SK-N-SH (cell line): ENCODE measurements around the gene SLC38A3. TPM values are rescaled to one million over a fixed set of nuclear protein-coding genes. Genes with fewer than 3 reads are reported as not detected.

Experiments
- CTCF ChIA-PET: fragments of 300-600, 350-600 bp; formaldehyde crosslinking; extraction: SDS; loops from one replicate; lab custom pipeline; 2021; lab: Yijun Ruan, JAX
- POLR2A ChIA-PET: fragments of 350-600 bp; sonication (Branson Sonifier 250); formaldehyde crosslinking; extraction: SDS; loops from one replicate; lab custom pipeline; 2020; ENCODE audit warnings: antibody characterized with exemption, inconsistent platforms; lab: Yijun Ruan, JAX
- DNase-seq: peaks from one replicate; pipeline ENCODE4 v3.0.0; 2012
- H2AFZ ChIP-seq: fragments of 200-600 bp; sonication (generic); 2 replicates; pipeline ENCODE4 v1.8.1; 2016; ENCODE audit warnings: antibody characterized with exemption, mild to moderate bottlenecking, low read depth
- H3F3A ChIP-seq: fragments of 200-600 bp; sonication (generic); replicated peaks from 2 replicates; pipeline ENCODE3; 2016; ENCODE audit warnings: antibody characterized with exemption, mild to moderate bottlenecking; ENCODE audit not compliant: insufficient read depth
- H3K27ac ChIP-seq, 2 experiments: fragments of 200-500 bp in 1 of 2; fragments of 200-600 bp in 1 of 2; sonication (Bioruptor generic) in 1 of 2; sonication (generic), shearing (Covaris generic) in 1 of 2; 2 replicates each; pipeline versions ENCODE4 v1.5.1 to v1.6.1; 2014 to 2016; ENCODE audit warnings: low read depth in 2 of 2, inconsistent platforms in 1 of 2, low read length in 1 of 2, mild to moderate bottlenecking in 1 of 2, mixed read lengths in 1 of 2
- H3K27me3 ChIP-seq: fragments of 200-600 bp; sonication (generic), shearing (Covaris generic); 2 replicates; pipeline ENCODE4 v1.6.1; 2016; ENCODE audit warnings: mixed run types; ENCODE audit not compliant: insufficient read depth
- H3K36me3 ChIP-seq, 2 experiments: fragments of 200-500 bp in 1 of 2; fragments of 200-600 bp in 1 of 2; sonication (Bioruptor generic) in 1 of 2; sonication (generic) in 1 of 2; replicated peaks in 1 of 2; 2 replicates each; pipeline versions ENCODE3 to v1.5.1; 2014 to 2016; ENCODE audit warnings: low read length in 1 of 2, mild to moderate bottlenecking in 1 of 2; ENCODE audit not compliant: insufficient read depth in 2 of 2, control insufficient read depth in 1 of 2
- H3K4me1 ChIP-seq, 2 experiments: fragments of 200-500 bp in 1 of 2; fragments of 200-600 bp in 1 of 2; sonication (Bioruptor generic) in 1 of 2; sonication (generic), shearing (Covaris generic) in 1 of 2; 2 replicates each; pipeline versions ENCODE4 v1.5.1 to v1.6.1; 2014 to 2016; ENCODE audit warnings: low read depth in 1 of 2, low read length in 1 of 2, mixed run types in 1 of 2; ENCODE audit not compliant: insufficient read depth in 2 of 2, control insufficient read depth in 1 of 2
- H3K4me2 ChIP-seq: fragments of 200-600 bp; sonication (generic), shearing (Covaris generic); 2 replicates; pipeline ENCODE4 v1.6.1; 2017; ENCODE audit warnings: mixed run types
- H3K4me3 ChIP-seq, 2 experiments: fragments of 200-500 bp in 1 of 2; fragments of 200-600 bp in 1 of 2; sonication (Bioruptor generic) in 1 of 2; sonication (generic), shearing (Covaris generic) in 1 of 2; 2 replicates each; pipeline versions ENCODE4 v1.5.1 to v1.8.1; 2014 to 2016; ENCODE audit warnings: low read depth in 2 of 2, inconsistent platforms in 1 of 2, low read length in 1 of 2, mild to moderate bottlenecking in 1 of 2, mixed read lengths in 1 of 2, moderate library complexity in 1 of 2
- H3K79me2 ChIP-seq: fragments of 200-600 bp; sonication (generic); 2 replicates; pipeline ENCODE4 v1.8.1; 2017; ENCODE audit warnings: mild to moderate bottlenecking; ENCODE audit not compliant: insufficient read depth
- H3K9ac ChIP-seq: fragments of 200-600 bp; sonication (generic); 2 replicates; pipeline ENCODE4 v1.6.1; 2017; ENCODE audit warnings: mixed run types
- H3K9me2 ChIP-seq: fragments of 200-600 bp; sonication (generic); 2 replicates; pipeline ENCODE4 v1.6.1; 2017; ENCODE audit warnings: mixed run types
- H3K9me3 ChIP-seq: fragments of 200-600 bp; sonication (generic); 2 replicates; pipeline ENCODE4 v1.6.1; 2017; ENCODE audit warnings: mixed run types, mild to moderate bottlenecking, moderate library complexity
- H4K20me1 ChIP-seq: fragments of 200-600 bp; sonication (generic); 2 replicates; pipeline ENCODE4 v1.6.1; 2017; ENCODE audit warnings: mild to moderate bottlenecking, mixed run types; ENCODE audit not compliant: insufficient read depth
- FOXJ3 ChIP-seq: sonication (generic); formaldehyde crosslinking; IDR thresholded peaks from 2 replicates; pipeline ENCODE4 v1.5.1; 2020; ENCODE audit warnings: mild to moderate bottlenecking, missing genetic modification reagents
- FOXM1 ChIP-seq: IDR thresholded peaks from 2 replicates; pipeline ENCODE4 v1.4.0; 2012; ENCODE audit warnings: low read depth, mild to moderate bottlenecking
- GABPA ChIP-seq: IDR thresholded peaks from 2 replicates; pipeline ENCODE4 v1.4.0; 2012; ENCODE audit warnings: low read depth, mild to moderate bottlenecking
- JUND ChIP-seq: IDR thresholded peaks from 2 replicates; pipeline ENCODE4 v1.4.0; 2012
- MXI1 ChIP-seq: IDR thresholded peaks from 2 replicates; pipeline ENCODE4 v1.6.1; 2012; ENCODE audit warnings: mild to moderate bottlenecking, low read depth, low read length, improper control_type of control experiment
- NFIC ChIP-seq: IDR thresholded peaks from 2 replicates; pipeline ENCODE4 v1.4.0; 2012; ENCODE audit warnings: borderline replicate concordance
- POLR2AphosphoS5 ChIP-seq: IDR thresholded peaks from 2 replicates; pipeline ENCODE4 v1.6.1; 2012; ENCODE audit warnings: low read depth, low read length
- RAD21 ChIP-seq: IDR thresholded peaks from 2 replicates; pipeline ENCODE4 v1.6.1; 2012; ENCODE audit warnings: mild to moderate bottlenecking, low read length
- RCOR1 ChIP-seq: fragments of 150-350 bp; IDR thresholded peaks from 2 replicates; pipeline ENCODE4 v1.6.1; 2017; ENCODE audit warnings: antibody characterized with exemption, low read length
- SIN3A ChIP-seq: IDR thresholded peaks from 2 replicates; pipeline ENCODE4 v1.6.1; 2012; ENCODE audit warnings: low read depth, mild to moderate bottlenecking, low read length, moderate library complexity, borderline replicate concordance
- SMC3 ChIP-seq: IDR thresholded peaks from 2 replicates; pipeline ENCODE4 v1.6.1; 2012; ENCODE audit warnings: low read depth, low read length, improper control_type of control experiment
- TAF1 ChIP-seq: IDR thresholded peaks from 2 replicates; pipeline ENCODE4 v1.6.1; 2012; ENCODE audit warnings: low read depth, mild to moderate bottlenecking, low read length, moderate library complexity, borderline replicate concordance
- TCF12 ChIP-seq: IDR thresholded peaks from 2 replicates; pipeline ENCODE4 v1.4.0; 2012
- USF2 ChIP-seq: fragments of 150-350 bp; IDR thresholded peaks from 2 replicates; pipeline ENCODE4 v1.6.1; 2017; ENCODE audit warnings: antibody characterized with exemption, low read length, low read depth, borderline replicate concordance
- YY1 ChIP-seq: IDR thresholded peaks from 2 replicates; pipeline ENCODE4 v1.4.0; 2012; ENCODE audit warnings: low read depth, mild to moderate bottlenecking
- WGBS: methylation state at CpG from one replicate; pipeline ENCODE4 v1.1.6; 2017; ENCODE audit warnings: low lambda C conversion rate; 5-methylcytosine and 5-hydroxymethylcytosine counted together
- polyA plus RNA-seq, 3 experiments: library from polyadenylated mRNA; depleted of rRNA; stranded (reverse); fragments of >200 nt; gene quantifications; 2 replicates each; pipeline ENCODE4 v1.2.3, GENCODE V29; 2012
- TF ChIP-seq, protein P1 (sequence below): IDR thresholded peaks from 2 replicates; pipeline ENCODE4 v1.6.1; 2012; ENCODE audit warnings: mild to moderate bottlenecking, low read depth, low read length, moderate library complexity
- TF ChIP-seq, protein P2 (sequence below): IDR thresholded peaks from 2 replicates; pipeline ENCODE4 v1.4.0; 2012; ENCODE audit warnings: low read depth
- TF ChIP-seq, protein P3 (sequence below): IDR thresholded peaks from 2 replicates; pipeline ENCODE4 v1.4.0; 2012; ENCODE audit warnings: low read depth, borderline replicate concordance

SLC38A3 gene
- polyA plus RNA-seq, 1 of the 3 experiments (the other 2 are of a cell fraction): 0.84 TPM

- 86% methylated on average over 6 of the region's 12 CpGs for WGBS
- no peak for TF ChIP-seq NFIC
- TF ChIP-seq RAD21: no peak
- TF ChIP-seq, protein P1, sequence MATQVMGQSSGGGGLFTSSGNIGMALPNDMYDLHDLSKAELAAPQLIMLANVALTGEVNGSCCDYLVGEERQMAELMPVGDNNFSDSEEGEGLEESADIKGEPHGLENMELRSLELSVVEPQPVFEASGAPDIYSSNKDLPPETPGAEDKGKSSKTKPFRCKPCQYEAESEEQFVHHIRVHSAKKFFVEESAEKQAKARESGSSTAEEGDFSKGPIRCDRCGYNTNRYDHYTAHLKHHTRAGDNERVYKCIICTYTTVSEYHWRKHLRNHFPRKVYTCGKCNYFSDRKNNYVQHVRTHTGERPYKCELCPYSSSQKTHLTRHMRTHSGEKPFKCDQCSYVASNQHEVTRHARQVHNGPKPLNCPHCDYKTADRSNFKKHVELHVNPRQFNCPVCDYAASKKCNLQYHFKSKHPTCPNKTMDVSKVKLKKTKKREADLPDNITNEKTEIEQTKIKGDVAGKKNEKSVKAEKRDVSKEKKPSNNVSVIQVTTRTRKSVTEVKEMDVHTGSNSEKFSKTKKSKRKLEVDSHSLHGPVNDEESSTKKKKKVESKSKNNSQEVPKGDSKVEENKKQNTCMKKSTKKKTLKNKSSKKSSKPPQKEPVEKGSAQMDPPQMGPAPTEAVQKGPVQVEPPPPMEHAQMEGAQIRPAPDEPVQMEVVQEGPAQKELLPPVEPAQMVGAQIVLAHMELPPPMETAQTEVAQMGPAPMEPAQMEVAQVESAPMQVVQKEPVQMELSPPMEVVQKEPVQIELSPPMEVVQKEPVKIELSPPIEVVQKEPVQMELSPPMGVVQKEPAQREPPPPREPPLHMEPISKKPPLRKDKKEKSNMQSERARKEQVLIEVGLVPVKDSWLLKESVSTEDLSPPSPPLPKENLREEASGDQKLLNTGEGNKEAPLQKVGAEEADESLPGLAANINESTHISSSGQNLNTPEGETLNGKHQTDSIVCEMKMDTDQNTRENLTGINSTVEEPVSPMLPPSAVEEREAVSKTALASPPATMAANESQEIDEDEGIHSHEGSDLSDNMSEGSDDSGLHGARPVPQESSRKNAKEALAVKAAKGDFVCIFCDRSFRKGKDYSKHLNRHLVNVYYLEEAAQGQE: no peak
- TF ChIP-seq YY1: no peak
- no peak for TF ChIP-seq SMC3
- TF ChIP-seq MXI1: no peak
- TF ChIP-seq, protein P2, sequence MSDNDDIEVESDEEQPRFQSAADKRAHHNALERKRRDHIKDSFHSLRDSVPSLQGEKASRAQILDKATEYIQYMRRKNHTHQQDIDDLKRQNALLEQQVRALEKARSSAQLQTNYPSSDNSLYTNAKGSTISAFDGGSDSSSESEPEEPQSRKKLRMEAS: no peak
- TF ChIP-seq FOXM1: no peak
- no peak for TF ChIP-seq TCF12
- Histone ChIP-seq H3K27me3 (no peaks in the 10 kb centered on the region), H3K4me3 (no peak overlapping the region), H4K20me1 (no peaks in the 10 kb centered on the region), H3K36me3 (no peaks in the 10 kb centered on the region), H3F3A (no peaks in the 10 kb centered on the region), H3K4me2 (no peak overlapping the region), H3K4me1 (peaks cover 0 to 4% of the 10 kb centered on the region in 2 experiments; a peak in 1 of 4 replicates), H3K9ac (no peak overlapping the region), H3K79me2 (no peaks in the 10 kb centered on the region), H3K9me2 (no peaks in the 10 kb centered on the region), H3K27ac (no peak overlapping the region), H2AFZ (no peak overlapping the region), H3K9me3 (no peaks in the 10 kb centered on the region)
- POLR2A ChIA-PET: no interaction called here
- no peak for DNase-seq
- CTCF ChIA-PET: interaction anchor here (0.7 to 61.6 kb wide), 8 partner anchors 8 to 91 kb away, joined by 3 to 1375 read pairs (median 10); partner anchors contain the start of gene GNAT1
These were observed 8.3 kb downstream of the SLC38A3 start for GRCh38 chr3:50213373-50213772.

DNA sequence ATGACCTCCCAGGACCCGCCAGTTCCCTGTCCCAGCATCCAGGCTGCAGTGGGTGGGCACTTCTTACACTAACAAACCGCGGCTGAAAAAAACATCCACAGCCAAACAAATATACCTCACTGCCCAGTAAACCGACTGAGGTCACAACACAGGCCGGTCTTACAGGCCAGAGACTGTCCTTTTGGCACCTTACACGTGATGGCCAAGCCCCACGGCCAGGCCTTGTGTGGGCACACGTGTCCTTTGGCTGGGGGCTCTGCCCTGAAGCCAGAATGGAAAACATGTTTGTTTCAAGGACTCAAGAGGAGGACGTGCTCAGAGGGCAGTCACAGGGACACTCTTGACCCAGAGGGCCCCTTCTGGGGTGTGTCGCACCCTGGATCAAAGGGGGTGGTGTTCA is 9.8 kb downstream of the SLC38A3 start:
- H3K36me3 ChIP-seq: no peaks in the 10 kb centered on the region
- H3K27me3 ChIP-seq: no peaks in the 10 kb centered on the region
- WGBS: 68% methylated on average over 7 of the region's 10 CpGs
- no peak overlapping the region for H3K27ac ChIP-seq
- TF ChIP-seq, protein P2: no peak
- TF ChIP-seq RAD21: no peak
- TF ChIP-seq USF2: no peak
- TF ChIP-seq, protein P3, sequence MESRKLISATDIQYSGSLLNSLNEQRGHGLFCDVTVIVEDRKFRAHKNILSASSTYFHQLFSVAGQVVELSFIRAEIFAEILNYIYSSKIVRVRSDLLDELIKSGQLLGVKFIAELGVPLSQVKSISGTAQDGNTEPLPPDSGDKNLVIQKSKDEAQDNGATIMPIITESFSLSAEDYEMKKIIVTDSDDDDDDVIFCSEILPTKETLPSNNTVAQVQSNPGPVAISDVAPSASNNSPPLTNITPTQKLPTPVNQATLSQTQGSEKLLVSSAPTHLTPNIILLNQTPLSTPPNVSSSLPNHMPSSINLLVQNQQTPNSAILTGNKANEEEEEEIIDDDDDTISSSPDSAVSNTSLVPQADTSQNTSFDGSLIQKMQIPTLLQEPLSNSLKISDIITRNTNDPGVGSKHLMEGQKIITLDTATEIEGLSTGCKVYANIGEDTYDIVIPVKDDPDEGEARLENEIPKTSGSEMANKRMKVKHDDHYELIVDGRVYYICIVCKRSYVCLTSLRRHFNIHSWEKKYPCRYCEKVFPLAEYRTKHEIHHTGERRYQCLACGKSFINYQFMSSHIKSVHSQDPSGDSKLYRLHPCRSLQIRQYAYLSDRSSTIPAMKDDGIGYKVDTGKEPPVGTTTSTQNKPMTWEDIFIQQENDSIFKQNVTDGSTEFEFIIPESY: no peak
- TF ChIP-seq JUND: no peak
- no peak for TF ChIP-seq SMC3
- no peak for TF ChIP-seq SIN3A
- no peak for TF ChIP-seq GABPA
- TF ChIP-seq RCOR1: no peak
- no peak for TF ChIP-seq TCF12
- TF ChIP-seq FOXJ3 (CRISPR knock-in tag): no peak
- TF ChIP-seq TAF1: no peak
- no peak for TF ChIP-seq POLR2AphosphoS5
- H3K4me3 ChIP-seq: no peak overlapping the region
- H3K9me3 ChIP-seq: no peaks in the 10 kb centered on the region
- no peak for DNase-seq
- H3F3A ChIP-seq: no peaks in the 10 kb centered on the region
- no peaks in the 10 kb centered on the region for H3K79me2 ChIP-seq
- POLR2A ChIA-PET: no interaction called here
- H3K9me2 ChIP-seq: no peaks in the 10 kb centered on the region
- peaks cover 0 to 4% of the 10 kb centered on the region in 2 experiments; a peak in 1 of 4 replicates for H3K4me1 ChIP-seq
- H3K9ac ChIP-seq: no peak overlapping the region
- no peak overlapping the region for H2AFZ ChIP-seq
- H3K4me2 ChIP-seq: no peak overlapping the region
- CTCF ChIA-PET: interaction anchor here (0.6 to 61.6 kb wide), 7 partner anchors 12 to 93 kb away, joined by 3 to 1375 read pairs (median 8); partner anchors contain the start of gene GNAT1
- H4K20me1 ChIP-seq: no peaks in the 10 kb centered on the region
